Umbilical cord (tissue), 2 donors: ENCODE data around the gene CNBP. TPM values are rescaled to one million over a fixed set of nuclear protein-coding genes. Genes with fewer than 3 reads are reported as not detected.
"Not testable (repeated sequence)": the region's sequence is repeated elsewhere in the genome, so short reads cannot be mapped to it uniquely, and the experiment has no call there.

Source experiments
- DNase-seq: peaks from one replicate; pipeline ENCODE4 v3.0.0-alpha.2; 2015; ENCODE audit warnings: low spot score
- total RNA-seq: library from RNA; depleted of rRNA; stranded (reverse); fragments of >200 nt; gene quantifications from one replicate; pipeline ENCODE4 v1.2.3, GENCODE V29; 2014; ENCODE audit warnings: low replicate concordance; ENCODE audit not compliant: insufficient read depth

The CNBP gene
- total RNA-seq, 1 donor from 2014 or later: 303 TPM

DNA sequence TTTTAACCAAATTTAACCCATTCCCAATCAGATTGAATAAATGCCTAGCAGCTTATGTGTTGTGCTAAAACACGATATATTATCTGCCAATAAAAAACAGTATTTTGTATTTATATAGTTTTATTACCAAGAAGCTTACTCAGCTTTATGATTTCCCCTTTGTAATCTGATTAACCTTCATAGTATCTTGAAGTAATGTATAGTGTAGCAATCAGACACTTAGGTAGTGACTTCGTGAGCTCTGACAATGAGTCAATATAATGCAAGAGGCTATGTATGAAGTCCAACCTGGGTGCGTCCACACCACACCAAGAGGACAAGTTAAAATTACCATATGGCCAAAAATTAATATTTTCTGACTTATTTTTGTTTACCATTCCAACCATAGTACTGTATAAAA, 2.1 kb upstream of the CNBP start:
- no peak for DNase-seq

DNA sequence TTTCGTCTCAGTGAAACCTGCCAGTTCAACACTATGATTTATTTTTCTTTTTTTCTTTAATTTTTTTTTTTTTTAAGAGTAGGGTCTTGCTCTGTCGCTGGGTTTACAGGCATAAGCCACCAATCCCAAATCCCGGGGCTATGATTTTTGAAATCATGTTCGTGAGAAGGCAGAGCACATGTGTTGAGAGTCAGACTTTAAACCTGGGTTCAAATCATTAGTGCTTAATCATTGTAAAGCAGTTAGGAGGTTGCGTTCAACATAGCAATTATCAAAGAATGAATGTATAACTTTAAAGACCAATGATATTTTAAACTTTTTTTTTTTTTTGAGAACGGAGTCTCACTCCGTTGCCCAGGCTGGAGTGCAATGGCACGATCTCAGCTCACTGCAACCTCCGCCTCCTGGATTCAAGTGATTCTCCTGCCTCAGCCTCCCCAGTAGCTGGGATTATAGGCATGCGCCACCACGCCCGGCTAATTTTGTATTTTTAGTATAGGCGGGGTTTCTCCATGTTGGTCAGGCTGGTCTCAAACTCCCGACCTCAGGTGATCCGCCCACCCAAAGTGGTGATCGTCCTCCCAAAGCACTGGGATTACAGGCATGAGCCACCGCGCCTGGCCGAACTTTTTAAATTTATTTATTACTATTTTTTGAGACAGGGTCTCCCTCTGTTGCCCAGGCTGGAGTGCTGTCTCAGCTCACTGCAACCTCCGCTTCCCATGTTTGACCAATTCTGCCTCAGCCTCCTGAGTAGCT, 1.3 kb upstream of the CNBP start:
- DNase-seq: not testable (repeated sequence)

DNA sequence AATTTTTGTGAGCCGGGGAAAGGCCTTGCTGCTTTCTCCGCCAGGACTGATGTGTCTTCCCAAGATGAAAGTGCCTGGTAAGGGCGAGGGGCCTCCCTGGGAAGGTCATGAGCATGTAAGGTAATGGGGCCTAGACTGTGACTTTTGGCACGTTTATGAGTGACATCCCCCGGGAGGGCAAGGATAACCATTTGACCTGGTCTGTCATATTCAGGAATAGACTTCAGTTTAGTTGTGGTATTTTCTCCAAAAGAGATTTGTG, 631 bp upstream of the CNBP start:
- DNase-seq: no peak

DNA sequence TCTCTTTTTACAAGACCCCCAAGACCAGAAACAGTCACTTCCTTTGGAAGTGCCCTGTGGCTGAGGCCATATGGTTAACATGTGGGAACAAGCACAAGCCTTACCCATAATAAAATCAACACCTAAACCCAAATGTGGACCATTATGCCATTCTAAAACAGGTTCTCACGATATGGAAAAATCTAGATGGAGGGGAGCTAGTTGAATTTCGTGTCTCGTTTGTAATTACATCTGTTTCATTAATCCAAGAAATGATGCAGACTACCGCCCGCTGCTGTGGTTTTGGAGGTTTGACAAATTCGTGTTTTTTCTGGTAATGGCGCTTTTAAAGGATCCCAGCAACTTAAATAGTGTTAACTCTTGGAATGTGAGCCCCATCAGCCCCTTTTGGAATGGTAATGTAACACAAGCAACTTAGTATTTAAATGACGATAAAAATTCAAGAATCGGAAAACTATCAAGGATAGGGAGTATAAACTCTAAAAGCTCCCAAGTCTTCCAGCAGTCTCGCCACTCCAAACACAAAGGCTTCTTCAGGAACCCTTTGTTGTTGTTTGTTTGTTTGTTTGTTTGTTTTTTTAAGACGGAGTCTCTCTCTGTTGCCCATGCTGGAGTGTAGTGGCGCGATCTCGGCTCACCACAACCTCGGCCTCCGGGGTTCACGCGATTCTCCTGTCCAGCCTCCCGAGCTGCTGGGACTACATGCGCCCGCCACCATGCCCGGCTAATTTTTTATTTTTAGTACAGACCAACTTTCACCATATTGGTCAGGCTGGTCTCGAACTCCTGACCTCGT, 1.1 kb downstream of the CNBP start:
- DNase-seq: no peak

DNA sequence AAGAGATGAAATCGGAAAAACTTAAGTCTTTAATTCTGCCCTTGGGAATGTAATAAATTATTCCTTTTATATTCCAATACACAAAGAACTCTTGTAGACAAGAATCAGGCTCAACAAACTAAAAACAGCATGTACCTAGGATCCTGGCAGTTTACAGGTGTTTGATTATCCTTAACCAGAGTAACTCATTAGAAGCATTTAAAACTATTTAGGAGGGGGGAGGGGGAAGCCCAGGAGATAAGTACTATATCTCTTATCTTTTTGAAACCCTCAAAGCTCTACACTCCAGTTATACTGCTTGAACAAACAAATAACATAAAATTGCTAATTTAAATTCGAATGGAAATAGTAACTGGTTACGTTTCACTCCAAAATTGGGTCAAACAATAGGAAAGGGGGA, 1.9 kb downstream of the CNBP start:
- no peak for DNase-seq

DNA sequence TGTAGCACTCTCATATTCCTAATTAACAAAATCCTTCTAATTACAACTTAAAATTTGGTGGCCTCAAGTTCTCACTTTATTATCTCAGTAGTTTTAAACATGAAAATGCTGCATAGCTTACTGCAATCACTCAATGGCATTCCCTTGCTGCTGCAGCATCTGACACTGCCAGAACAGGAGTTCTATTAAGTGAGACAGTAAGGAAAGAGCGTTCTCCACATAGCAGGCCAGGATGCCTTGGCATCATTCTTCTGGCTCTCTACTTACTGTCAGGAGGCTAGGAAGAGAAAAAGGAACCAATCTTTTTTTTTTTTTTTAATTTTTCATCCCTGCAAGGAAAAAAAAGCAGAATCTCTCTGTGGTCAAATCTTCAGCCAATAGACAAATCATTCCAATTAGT, 3.2 kb downstream of the CNBP start:
- DNase-seq: no peak

DNA sequence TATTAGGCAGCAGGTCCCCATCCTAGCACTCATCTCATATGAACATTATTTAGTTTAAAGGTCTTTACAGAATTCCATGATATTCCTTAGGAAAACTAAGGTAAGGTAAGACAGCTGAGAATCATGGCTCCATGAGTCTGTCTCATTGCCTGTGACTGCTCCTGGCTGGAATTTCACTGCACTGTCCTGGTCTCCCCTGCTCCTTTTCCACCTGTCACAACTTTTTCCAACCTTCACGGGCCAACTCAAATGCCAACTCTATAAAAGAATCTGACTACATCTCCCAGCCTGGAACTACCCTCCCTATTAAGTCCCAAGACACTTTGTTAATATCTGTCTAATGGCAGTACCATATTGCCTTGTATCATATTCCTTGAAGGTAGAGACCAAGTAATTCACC, 7.6 kb downstream of the CNBP start:
- DNase-seq: no peak

DNA sequence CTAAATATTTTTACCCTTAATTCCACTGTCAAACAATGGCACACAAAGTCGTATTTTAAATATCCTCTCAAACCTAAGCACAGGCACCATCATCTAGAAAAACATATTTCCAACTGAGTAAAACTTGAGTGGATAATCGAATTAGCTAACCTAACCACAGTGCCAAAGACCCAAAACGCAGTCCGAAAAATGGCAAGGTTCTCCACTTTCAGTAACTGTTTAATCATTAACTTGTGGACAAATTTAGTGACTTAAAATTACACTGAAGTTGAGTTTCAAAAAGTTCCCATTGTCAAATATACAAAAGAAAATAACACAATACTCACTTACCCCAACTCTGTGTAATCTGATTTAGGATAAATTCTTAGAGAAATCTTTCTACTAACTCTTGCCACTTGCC, 10.0 kb downstream of the CNBP start:
- no peak for DNase-seq

DNA sequence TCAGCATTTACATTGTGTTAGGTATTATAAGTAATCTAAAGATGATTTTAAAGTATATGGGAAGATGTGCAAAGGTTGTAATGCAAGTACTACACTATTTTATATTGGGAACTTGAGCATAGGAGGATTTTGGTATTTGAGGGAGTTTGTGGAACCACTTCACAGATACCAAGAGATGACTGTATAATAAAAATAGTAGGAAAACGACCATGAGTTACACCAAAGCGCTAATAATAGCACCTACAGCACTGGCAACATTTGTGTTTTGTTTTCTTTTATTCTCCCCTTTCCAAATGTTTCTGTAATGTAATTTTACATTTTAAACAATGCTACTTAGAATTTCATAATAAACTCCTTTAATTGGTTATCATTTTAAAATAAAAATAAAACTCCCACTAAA, 10.5 kb downstream of the CNBP start:
- DNase-seq: no peak

DNA sequence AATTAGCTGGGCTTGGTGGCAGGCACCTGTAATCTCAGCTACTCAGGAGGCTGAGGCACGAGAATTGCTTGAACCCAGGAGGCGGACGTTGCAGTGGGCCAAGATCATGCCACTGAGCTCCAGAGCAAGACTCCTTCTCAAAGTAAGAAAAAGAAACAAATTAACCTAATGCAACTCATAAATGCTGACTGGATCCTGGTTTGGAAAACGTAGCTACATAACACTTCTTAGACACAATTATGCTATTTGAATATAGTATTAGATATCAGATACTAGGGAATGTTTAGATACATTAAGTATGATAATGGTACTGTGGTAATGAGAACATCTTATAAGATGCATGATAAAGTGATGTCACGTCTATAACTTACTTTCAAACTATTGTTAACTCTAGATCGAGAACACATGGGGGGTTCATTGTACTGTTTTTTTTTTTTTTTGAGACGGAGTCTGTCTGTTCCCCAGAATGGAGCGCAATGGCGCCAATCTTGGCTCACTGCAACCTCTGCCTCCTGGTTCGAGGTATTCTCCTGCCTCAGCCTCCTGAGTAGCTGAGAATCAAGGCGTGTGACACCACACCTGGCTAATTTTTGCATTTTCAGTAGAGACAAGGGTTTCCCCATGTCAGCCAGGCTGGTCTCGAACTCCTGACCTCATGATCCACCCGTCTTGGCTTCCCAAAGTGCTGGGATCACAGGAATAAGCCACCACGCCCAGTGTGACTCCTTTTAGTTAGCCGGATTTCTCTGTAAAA, 16.9 kb downstream of the CNBP start:
- DNase-seq: no peak

DNA sequence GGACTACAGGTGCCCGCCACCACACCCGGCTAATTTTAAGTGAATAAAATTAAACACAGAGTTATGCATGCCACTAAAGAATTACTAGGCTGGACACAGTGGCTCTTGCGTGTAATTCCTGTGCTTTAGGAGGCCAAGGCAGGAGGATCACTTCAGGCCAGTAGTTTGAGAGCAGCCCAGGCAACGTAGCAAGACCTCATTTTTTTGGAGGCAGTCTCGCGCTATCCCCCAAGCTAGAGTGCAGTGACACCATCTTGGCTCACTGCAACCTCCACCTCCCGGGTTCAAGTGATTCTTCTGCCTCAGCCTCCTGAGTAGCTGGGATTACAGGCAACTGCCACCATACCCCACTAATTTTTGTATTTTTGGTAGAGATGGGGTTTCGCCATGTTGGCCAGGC, 18.1 kb downstream of the CNBP start:
- DNase-seq: not testable (repeated sequence)

DNA sequence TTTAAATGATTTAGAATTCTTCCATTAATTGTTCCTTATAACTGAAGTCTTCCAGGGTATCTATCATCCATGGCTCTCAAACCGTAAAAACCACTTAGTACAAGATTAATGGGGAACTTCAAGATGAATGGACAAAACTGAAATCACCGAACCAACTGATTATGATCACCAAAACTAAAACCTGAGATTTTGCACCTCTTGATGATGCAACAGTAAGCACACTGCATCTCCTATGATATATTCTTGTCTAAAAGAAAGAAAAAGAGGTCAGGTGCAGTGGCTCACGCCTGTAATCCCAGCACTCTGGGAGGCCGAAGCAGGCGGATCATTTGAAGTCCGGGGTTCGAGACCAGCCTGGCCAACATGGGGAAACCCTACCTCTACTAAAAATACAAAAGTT, 19.2 kb downstream of the CNBP start:
- DNase-seq: no peak

DNA sequence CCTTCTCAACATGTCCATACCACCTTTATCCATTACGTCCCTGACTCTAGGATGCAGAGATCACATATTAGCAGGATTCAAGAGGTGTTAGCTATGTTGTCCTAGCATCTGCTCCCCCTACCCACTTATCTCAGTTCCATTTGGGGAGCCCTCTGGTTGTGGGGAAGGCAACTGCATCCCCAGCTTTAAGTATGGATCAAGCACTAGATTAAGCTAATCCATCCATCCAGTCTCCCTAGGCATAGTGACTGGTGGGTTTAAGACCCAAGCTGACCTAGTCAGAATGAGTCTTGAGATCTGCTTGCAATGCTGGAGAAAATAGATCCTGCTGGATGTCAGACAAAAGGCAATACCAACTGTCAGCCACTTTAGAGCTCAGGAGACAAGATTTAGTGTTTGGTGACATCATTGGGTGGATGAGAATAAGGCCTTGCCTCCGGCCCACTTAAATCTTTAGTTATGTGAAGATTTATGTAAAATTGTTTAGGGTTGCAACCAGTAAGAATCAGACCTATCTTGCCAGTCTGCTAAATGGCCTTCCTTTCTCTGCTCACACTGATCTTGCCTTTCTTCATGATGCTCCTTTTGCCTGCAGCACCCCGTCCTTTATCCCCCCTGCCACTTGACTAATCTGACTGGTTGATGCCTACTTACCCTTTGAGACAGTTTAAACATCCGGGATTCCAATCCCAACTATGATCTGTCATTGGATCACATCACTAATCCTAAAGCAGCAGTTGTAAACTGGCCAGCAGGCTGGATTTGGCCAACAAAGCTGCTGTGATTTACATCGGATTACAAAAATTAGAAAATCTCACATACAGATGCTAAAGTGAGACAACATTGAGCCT, 20.7 kb downstream of the CNBP start:
- peak; percentile 20 for DNase-seq

DNA sequence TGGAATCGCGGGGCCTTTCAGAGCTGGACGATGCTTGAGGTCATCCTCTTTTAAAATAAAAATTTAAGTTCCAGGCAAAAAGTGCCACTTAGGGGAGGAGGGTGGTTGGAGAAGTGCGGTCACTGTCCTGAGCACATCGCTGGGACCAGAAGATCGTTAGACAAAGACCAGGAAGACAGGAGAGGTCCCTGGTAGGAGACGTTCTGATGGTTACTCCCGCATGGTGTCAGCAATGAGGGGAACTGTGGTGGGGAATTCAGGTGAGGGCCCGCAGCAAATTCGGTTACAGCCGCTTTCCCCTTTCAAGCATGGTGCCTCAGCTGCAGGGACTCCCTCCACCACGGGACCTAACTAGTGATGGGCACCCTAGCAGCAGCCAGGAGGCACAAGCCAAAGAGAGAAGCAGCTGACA, 21.8 kb downstream of the CNBP start:
- DNase-seq: peak; percentile 14

DNA sequence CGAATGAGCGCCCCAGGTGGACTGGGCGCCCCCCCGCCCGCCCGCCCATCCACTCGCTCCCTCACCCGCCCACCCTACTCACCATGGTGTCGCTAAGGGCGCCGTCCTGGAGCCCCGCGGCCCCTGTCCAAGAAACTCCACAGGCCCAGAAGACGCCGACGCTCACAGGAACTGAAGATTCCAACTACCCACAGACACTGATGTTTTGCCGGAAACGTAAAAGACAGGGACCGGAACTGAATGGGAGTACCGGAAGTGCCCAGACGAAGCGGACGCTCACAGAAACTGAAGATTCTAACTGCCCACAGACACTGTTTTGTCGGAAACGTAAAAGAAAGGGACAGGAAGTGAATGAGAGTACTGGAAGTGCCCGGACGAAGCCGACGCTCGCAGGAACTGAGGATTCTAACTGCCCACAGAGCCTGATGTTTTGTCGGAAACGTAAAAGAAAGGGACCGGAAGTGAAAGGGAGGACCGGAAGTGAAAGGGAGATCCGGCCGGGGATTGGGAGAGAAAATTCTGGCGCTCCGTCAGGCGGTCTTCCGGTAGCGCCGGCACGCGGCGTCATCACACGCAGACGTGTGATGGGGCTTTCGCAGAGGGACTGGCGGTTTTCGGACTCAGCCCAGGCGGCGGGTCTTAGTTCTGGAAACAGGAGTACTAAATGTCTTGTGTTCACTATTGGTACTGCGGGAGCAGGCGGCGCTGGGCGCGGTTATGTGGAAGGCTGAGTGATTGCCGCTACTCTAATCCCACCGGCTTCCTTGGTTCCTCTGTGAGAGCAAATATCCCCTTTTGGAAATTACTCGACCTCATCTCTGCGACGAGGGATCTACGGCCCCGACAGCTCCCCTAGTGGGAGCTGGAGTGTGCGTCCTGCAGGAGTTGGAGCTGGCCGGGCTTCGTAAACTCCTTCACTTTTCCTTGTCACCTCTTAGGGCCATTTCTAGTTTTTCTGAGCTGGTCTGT, 22.5 kb downstream of the CNBP start, which contains the start of gene ISY1:
Gene ISY1, minus strand, starts transcription at position 173 of the 969 bp plus-strand sequence. Its CDS starts 88 bp downstream, at position 85.
- DNase-seq: peak; percentile 98

DNA sequence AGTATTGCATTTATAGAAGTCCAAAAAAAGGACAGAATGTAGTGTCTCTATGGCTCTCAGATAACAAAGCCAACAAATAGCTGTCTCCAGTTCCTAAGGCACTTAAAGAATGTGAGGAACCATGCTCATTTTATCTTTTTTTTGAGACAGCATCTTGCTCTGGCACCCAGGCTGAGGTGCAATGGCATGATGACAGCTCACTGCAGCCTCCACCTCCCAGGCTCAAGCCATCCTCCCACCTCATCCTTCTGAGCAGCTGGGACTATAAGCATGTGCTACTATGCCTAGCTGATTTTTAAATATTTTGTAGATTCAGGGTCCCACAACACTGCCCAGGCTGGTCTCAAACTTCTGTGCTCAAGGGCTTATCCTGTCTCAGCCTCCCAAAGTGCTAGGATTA, 38.9 kb downstream of the CNBP start:
- no peak for DNase-seq

DNA sequence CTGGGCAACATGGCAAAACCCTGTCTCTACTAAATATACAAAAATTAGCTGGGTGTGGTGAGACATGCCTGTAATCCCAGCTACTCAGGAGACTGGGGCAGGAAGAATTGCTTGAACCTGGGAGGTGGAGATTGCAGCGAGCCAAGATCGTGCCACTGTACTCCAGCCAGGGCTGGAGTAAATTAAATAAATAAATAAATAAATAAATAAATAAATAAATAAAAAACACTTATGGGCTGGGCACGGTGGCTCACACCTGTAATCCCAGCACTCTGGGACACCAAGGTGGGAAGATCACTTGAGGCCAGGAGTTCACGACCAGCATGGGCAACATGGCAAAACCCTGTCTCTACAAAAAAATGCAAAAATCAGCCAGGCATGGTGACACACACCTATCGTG, 42.7 kb downstream of the CNBP start:
- DNase-seq: not testable (repeated sequence)

DNA sequence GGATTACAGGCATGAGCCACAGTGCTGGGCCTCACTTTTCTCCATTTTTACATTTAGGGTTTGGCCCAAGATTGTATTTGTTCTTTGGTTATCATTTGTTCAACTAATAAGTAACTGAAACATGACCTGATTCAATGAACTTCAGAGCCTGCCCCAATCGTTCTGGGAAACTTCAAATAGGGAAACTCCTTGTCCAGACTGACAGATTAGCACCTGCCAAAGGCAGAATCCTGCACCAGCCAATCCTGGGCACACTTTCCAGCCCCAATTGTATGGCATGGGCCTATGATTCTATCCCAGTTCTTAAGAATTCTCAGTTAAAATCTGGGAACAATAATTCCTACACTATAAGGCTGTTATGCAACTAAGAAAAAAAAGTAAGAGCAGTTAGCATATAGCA, 43.8 kb downstream of the CNBP start:
- DNase-seq: no peak

DNA sequence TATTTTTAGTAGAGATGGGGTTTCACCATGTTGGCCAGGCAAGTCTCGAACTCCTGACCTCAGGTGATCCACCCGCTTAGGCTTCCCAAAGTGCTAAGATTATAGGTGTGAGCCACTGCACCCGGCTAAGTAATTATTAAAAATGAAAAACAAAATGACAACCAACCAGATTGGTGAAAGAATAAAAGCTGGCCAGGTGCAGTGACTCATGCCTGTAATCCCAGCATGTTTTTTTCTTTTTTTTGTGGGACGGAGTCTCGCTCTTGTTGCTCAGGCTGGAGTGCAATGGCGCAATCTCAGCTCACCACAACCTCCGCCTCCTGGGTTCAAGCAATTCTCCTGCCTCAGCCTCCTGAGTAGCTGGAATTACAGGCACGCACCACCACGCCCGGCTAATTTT, 47.4 kb downstream of the CNBP start:
- DNase-seq: not testable (repeated sequence)

DNA sequence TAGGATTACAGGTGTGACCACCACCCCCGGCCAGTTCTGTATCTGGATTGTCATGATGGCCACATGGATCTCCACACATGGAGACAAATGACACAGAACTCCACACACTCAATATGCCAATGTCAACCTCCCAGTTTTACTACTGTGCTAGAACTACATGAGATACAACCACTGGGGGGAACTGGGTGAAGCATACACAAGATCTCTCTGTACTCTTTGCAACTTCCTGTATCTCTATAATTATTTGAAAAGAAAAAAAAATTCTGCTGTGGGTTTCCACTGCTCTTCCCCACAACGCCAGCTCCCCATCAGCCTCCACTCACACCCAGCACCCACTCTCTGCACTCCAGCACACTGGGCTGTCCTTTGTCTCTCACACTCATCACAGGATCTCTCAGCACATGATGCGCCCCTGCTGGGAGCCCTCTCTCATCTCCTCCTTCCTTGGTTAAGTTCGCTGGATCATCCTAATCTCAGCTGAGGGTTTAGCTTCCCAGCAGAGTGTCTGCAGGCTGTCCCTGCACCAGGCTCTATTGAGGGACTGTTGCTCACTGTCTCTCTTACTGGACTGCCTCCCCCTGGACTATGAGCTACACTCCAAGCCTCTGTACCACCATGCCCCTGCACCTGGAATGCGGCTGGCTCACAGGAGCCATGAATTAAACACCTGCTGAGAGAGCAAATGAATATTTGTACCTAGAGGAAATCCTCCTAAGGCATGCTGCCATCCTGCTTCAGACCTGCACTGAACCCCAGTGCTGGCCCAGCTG, 51.4 kb downstream of the CNBP start:
- no peak for DNase-seq
